GM21737 (cell line): ENCODE results near the gene DLGAP4.

ENCODE experiments used
- ATAC-seq: cut with Tn5 transposase; IDR thresholded peaks from one replicate; pipeline ENCODE4 v1.9.1; 2021; ENCODE audit warnings: mild to moderate bottlenecking, moderate library complexity; ENCODE audit not compliant: unreplicated experiment

DLGAP4 gene

DNA sequence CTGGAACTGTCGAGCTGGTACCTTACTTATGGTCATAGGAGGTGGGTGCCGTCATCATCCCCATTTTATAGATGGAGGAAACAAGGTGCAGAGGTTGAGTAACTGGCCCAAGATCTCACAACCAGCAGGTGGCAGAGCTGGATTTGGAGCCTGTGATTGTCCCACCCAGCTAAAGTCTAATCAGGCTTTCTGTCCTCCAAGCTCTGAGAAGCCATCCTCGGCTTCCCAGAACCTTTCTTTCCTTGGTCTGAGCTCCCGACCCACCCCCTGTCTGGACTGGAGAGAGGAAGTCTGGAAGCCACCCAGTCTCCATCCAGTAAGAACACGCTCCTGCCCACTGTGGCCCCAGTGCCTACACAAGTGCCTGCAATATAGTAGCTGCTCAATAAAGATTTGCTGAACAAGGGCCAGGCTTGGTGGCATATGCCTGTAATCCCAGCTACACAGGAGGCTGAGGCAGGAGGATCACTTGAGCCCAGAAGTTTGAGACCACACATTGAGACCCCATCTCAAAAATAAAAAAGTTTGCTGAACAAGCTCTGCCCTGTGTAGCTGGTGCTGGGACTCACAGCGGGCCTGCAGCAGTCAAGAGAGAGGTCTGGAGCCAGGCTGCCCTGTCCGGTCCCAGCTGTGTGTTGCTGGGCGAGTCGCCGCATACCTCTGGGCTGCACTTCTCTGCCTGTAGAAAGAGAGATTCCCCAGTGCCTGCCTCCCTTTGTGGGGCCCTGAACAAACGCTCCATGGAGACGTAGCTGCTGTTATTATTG is 32.5 kb upstream of the DLGAP4 start:
- ATAC-seq: no peak

DNA sequence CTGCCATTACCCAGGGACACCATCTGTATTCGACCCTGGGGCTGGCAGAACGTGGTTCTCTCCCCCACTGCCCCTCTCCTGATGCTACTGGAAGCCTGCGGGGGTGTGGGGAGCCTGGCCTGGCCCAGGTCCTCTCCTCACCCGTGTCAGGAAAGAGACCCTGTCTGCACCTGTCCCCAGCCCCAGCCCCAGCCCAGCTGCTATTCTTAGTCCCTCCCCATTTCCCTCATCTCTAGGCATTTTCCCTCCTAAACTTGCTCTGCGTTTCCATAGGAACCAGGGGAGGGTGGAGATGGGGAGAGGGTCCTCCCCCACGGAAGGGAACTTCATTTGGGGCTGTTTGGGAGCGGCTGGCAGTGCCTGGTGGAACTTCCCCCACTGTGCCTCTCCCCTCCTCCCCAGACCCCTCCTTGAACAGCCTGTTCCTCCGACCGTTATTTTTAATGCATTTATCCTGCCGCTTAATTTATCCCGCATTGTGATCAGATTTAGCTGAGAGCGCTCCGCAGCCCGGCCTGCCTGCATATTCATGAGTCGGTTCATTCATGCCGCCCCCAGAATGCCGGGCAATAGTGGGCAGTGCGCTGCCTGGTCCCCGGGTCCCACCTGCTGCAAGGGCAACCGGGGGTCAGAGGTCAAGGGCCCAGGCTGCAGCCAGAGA is 31.8 kb upstream of the DLGAP4 start:
- no peak for ATAC-seq

DNA sequence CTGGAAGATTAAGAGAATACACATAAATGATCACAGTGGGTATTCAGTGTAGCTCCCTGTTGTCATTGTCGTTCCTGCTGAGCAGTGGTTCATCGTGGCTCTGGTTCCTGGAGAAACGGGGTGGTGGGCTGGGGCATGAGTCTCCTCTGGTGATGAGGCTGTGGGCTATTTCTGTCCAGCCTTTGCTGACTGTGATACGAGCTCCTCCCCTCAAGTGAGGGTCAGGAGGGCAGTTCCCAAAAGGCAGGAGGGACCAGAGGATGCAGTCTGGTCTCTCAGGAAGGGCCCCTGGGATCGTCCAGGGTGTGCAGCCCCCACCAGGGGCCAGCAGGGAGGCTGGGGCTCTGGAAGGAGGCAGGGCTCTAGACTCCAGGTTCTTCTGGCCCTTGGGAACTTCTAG is 31.1 kb upstream of the DLGAP4 start:
- ATAC-seq: no peak

DNA sequence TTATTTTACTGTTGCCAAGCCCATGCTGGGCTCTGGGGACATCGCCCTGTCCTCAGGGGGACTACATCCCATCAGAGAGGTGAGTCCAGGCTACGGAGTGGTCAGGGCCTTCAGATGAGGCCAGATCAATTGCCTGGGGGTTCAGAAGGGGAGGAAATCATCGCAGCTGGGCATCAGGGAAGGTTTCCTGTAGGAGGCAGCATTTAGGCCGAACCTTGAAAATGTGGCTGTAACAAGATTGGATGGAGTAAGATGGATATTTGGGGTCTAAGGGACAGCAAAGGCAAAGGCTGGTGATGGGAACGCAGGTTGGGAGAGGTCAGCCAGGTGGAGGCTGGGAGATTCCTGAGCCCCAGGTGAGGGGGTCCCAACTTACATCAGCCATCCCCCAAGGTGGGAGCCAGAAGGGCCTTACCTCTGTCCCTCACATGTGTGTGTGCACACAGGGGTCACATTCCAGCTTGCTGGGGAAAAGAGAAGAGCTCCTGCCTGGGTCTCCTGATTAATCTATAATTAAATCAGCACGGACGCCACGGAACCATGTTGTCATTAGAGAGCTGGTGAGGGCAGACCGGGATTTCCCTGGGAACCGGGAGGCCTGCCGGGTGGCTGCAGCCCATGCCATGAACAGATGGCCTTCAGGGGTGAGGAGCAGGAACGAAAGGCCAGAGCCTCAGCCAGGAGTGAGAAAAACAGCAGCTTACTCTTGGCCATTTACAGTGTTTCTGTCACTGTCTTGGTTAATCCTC is 30.5 kb upstream of the DLGAP4 start:
- ATAC-seq: no peak

DNA sequence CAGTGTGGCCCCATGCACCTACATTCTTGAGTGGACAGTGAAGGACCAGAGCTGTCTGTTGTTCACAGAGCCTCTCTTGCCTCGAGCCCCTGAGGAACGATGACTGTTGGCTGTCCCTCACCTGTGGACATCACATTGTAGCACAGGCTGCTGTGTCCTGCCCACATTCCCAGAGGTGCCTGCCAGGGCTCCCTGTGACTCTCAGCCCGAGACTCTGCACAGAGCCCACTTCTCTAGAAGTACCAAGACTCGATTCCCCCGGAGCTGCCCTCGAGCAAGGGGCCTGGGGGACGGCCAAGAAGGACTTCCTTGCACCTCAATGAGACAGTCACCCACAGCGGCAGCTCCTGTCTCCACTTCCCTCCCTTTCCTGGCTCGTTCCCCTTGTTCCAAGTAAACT is 28.6 kb upstream of the DLGAP4 start:
- no peak for ATAC-seq

DNA sequence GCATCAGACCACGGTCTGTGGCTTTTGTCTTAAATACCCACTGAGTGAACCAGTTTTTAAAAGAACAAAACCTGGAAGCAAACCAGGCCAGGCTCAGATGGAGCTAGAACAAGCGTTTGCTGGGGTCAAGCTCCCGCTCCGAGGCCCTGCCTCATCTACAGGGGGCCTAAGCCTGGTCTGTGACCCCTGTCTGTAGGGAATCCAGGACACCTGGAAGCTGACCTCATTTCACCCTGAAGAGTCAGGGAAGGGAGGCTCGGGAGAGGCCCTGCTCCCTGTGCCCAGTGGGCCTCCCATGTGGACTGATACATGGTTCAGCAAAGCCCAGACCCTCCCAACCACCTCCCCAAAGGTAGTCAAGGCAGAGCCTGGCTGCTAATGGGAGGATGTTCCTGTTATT is 26.8 kb upstream of the DLGAP4 start:
- ATAC-seq: no peak

DNA sequence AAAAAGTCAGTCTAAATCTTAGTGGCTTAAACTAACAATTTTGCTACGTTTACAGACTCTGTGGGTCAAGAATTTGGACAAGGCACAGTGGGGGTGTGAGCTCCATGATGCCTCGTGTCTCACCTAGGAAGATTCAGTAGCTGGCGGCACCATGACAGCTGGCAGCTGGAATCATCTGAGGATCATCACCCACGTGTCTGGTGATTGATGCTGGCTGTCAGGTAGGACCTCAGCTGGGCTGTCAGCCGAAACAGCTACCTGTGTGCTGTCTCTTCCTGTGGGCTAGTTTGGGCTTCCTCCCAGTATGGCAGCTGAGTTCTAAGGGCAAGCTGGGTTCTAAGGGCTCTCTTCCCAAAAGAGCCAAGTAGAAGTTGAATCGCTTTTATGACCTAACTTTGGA is 26.4 kb upstream of the DLGAP4 start:
- no peak for ATAC-seq

DNA sequence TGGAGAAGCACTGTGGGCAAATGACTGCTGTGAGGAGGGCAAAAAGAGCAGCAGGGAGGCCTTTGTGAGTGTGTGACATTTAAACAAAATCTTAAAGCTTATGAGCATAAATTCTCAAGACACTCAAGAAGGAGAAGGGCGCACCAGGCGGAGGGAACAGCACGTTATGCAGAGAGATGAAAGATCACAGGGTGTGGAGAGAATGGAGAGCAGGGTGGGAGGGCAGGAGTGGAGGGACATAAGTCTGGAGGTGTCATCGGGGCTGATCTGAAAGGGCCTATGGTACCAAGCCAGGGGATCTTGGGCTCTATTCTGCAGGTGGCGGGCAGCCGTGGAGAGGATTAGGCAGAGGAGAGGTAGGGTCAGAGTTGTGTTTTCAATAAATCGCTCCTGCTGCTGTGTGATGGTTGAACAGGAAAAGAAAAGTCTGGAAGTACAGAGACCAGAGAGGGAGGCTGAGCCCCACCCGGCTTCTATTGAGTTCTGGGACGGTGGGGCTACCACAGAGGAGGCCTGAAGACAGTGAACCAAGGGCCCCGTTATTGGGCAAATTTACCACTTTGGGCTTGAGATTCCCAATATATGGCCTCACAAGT is 24.3 kb upstream of the DLGAP4 start:
- no peak for ATAC-seq

DNA sequence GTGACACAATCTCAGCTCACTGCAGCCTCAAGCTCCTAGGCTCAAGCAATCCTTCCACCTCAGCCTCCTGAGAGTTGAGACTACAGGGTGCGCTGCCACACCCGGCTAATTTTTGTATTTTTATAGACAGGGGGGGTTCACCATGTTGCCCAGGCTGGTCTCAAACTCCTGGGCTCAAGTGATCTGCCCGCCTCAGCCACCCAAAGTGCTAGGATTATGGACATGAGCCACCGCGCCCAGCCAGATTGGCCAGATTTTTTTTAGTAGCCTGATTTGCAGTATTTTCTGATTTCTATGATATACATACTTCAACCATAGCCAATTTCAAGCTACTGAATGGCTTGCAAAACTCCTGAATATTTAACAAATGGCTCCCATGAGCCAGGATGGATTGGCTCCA is 21.4 kb upstream of the DLGAP4 start:
- no peak for ATAC-seq

DNA sequence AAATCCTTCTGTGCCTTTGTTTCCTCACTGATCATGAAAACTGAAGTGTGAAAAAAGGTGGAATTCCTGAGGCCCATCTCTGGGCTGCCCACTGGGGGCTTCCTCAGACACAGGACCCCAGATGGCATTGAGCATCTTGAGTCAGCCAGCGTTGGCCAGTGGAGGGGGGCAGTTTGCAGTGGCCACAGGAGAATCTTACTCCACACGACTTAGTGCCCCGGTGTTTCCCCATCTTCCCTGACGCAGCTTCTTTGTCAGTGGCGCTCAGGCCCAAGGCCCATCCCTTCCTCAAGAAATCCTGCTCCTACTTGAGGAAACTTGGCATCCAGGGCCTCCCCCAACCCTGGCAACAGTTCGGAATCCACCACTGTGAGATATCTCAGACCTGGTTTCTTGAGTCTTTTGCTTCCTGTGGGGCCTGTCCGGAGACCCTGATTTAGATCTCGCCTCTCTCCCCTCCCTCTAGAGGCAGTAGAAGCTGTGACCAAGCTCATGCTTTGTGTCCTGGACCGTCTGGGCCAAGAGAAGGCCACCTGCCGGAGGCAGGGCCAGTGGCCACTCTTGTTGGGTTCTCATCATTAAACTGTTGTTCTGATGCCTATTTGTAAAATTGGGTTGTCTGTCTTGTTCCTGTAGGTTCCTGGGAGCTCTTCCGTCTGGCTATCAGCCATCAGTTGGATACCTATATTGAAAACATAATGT is 20.2 kb upstream of the DLGAP4 start:
- no peak for ATAC-seq

DNA sequence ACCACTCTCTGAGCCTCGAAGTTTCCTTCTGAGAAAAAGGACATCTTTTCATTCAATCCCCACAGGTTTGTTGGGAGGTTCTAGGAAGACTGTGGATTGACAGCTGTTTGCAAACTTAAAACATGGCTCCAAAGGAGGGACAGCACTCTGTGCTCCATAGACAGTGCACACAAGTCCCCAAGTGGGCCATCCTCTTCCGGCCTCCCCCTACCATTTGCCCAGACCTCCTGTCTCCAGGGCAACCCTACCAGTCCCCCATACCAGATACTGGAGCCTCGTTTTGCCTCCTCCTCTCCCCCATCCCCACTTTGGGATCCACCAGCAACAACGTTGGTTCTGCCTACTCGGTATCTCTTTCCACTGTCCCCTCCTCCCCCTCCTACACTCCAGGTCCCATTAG is 8.5 kb upstream of the DLGAP4 start:
- ATAC-seq: no peak

DNA sequence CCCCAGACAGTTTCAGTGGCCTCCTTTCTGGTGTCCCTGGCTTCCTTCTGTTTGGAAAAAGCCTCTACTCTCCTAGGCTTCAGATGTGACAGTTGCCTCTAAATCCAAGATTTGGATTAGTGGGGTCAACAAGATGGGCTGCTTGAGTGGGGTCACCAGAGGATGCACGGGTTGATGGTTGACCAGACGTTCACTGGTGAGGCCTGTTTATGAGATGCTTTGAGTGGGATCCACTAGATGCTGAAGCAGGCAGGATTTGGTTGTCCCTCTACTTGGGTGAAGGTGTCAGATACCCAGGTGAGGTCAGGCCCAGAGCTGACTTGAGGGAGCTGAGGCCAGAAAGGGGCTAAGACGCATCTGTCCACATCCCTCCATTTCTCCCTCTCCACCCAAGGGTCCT is 8.1 kb upstream of the DLGAP4 start:
- no peak for ATAC-seq

DNA sequence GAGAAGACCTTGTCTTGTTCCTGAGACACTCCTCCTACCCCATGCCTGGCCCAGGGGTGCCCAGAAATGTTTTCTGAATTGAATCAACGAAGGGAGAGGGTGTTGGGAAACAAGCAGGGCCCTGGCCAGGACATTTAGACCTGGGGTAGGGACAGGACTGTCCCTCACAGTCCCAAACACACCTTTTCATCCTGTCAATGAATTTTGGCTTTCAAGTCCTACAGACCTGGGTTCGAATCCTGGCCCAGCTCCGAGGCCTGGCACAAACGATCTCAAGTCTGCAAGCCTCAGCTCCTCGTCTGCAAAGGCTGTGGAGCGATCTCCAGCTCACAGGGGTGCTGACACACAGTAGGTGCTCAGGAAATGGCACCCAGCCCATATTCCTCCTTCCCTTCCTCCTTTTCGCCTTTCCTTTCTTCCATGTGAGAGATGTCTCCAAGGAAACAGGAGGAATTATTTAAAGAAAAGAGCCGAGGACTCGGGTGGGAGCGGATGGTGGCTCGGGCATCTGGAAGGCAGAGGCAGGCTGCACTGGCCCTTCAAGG is 7.3 kb upstream of the DLGAP4 start:
- no peak for ATAC-seq

DNA sequence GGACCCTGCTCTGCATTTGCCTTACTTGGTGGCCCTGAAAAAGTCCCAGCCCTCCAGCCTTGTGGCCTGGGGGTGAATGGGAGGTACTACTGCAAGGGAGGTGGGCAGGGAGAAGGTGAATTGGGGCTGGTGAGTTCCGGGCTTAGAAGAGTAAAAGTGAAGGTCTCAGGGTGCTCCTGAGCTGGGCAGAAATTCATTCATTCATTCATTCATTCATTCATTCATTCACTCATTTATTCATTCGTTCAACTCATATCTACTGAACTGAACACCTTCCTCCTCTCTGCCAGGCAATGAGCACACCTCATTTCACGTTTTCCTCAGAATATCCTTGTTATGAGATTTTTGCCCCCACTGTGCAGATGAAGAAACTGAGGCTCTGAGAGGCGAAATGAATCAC is 6.7 kb upstream of the DLGAP4 start:
- no peak for ATAC-seq

DNA sequence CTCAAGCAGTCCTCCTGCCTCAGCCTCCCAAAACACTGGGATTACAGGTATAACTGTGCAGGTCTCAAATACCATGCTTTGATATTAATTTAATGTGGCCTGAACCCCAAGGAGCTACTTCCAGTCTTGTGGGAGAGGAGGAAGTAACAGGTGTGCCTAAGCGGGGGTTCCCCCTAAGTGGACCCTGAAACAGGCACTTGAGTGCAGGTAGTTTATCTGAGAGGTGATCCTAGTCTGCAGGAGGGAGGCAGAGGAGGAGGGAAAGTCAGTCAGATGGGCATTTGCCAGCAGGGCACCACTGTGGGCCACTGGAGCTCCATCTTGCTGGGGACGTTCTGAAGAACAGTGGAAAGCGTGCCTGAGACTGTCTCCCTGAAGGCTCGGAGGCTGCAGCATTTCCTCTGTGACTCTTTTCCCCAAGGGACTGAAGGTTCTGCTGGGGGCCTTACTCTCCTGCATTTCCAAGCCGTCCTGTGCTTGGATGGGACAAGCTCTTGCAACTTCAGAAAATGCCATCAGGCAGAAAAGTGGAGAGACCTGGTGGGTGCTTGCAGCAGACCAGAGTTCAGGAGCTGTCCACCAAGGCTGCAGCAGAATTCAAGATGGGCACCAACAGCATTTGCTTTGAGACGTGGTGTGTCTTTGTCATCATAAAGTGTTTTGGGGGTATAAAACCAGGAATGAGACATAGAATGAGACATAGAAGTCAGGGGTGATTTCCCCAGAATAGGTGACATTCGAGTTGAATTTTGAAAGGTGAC is 4.6 kb upstream of the DLGAP4 start:
- no peak for ATAC-seq

DNA sequence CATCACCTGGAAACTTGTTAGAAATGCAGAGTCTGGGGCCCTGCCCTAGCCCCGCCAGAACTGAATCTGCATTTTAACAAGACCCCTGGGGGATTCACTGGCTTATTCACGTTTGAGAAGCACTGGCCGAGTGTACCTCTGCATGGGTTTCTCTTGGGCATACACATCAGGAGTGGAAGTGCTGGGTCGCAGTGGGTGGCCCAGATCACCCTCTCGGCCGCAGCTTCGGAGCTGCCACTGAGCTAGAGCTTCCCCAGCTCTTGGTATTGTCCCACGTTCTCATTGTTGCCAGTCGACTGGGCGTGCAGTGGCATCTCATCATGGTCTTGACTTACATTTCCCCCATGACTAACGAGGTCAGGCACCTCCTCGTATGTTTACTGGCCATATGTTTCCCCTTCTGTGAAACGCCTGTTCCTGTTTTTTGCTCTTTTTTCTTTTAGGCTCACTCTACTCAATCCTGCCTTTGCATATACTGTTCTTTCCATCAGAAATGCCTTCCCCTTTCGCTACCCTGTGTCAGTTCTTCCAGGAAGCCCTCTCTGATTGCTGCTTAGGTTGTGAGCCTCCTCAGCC is 3.0 kb upstream of the DLGAP4 start:
- no peak for ATAC-seq

DNA sequence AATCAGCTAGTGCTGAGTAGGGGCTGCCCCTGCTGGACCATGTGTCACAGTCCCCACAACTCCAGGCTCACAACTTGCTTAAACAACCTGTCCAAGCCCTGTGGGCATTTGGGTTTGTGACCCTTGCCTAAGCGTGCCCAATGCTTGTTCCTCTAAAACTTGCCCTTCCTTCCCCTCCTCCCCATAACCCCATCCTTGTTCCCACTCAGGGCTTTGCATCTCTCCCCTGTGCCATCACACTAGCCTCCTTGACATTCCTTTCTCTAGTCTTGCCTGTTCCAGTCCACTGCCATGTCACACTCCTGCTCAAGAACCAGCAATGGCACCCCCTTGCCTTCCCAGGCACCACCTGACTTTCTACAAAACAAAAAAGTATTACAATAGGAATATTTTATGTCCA is 2.3 kb upstream of the DLGAP4 start:
- ATAC-seq: no peak

DNA sequence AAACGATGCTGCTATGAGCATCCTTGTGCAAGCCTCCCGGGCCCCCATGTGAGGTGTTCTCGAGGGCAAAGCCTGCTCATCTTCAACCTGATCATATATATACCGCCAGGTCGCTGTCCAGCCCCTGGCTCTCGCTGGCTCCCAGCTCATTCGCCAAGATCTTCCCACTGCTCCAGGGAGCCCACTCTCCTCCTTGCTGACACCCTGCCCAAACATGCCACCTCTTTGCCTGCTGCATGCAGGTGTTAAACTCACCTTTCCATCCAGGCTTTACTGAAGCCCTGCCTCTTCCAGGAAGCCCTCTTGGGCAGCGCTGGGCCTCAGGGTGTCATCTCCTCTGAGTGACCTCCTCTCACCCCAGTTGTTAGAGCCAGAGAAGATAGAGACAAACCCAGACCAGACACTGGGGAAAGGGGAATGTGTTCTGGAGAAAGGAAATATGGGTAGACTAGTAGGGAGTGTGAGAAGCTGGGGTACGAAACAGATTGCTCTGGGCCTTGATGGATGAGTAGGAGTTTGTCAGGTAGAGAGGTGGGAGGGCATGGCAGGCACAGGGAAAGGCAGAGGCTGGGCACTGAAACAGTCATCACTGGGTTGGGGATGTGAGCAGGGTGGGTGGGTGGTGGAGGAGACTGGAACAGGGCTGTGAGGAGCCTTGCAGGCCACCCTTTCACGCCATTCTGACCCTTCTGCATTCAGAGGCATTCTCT is 1.2 kb upstream of the DLGAP4 start:
- no peak for ATAC-seq
